SK-N-SH (cell line): ENCODE measurements around the gene SCT. TPM values are rescaled to one million over a fixed set of nuclear protein-coding genes. Genes with fewer than 3 reads are reported as not detected.

Experiments
- CTCF ChIA-PET: fragments of 300-600, 350-600 bp; formaldehyde crosslinking; extraction: SDS; loops from one replicate; lab custom pipeline; 2021; lab: Yijun Ruan, JAX
- POLR2A ChIA-PET: fragments of 350-600 bp; sonication (Branson Sonifier 250); formaldehyde crosslinking; extraction: SDS; loops from one replicate; lab custom pipeline; 2020; ENCODE audit warnings: antibody characterized with exemption, inconsistent platforms; lab: Yijun Ruan, JAX
- DNase-seq: peaks from one replicate; pipeline ENCODE4 v3.0.0; 2012
- H2AFZ ChIP-seq: fragments of 200-600 bp; sonication (generic); 2 replicates; pipeline ENCODE4 v1.8.1; 2016; ENCODE audit warnings: antibody characterized with exemption, mild to moderate bottlenecking, low read depth
- H3F3A ChIP-seq: fragments of 200-600 bp; sonication (generic); replicated peaks from 2 replicates; pipeline ENCODE3; 2016; ENCODE audit warnings: antibody characterized with exemption, mild to moderate bottlenecking; ENCODE audit not compliant: insufficient read depth
- H3K27ac ChIP-seq, 2 experiments: fragments of 200-500 bp in 1 of 2; fragments of 200-600 bp in 1 of 2; sonication (Bioruptor generic) in 1 of 2; sonication (generic), shearing (Covaris generic) in 1 of 2; 2 replicates each; pipeline versions ENCODE4 v1.5.1 to v1.6.1; 2014 to 2016; ENCODE audit warnings: low read depth in 2 of 2, inconsistent platforms in 1 of 2, low read length in 1 of 2, mild to moderate bottlenecking in 1 of 2, mixed read lengths in 1 of 2
- H3K27me3 ChIP-seq: fragments of 200-600 bp; sonication (generic), shearing (Covaris generic); 2 replicates; pipeline ENCODE4 v1.6.1; 2016; ENCODE audit warnings: mixed run types; ENCODE audit not compliant: insufficient read depth
- H3K36me3 ChIP-seq, 2 experiments: fragments of 200-500 bp in 1 of 2; fragments of 200-600 bp in 1 of 2; sonication (Bioruptor generic) in 1 of 2; sonication (generic) in 1 of 2; replicated peaks in 1 of 2; 2 replicates each; pipeline versions ENCODE3 to v1.5.1; 2014 to 2016; ENCODE audit warnings: low read length in 1 of 2, mild to moderate bottlenecking in 1 of 2; ENCODE audit not compliant: insufficient read depth in 2 of 2, control insufficient read depth in 1 of 2
- H3K4me1 ChIP-seq, 2 experiments: fragments of 200-500 bp in 1 of 2; fragments of 200-600 bp in 1 of 2; sonication (Bioruptor generic) in 1 of 2; sonication (generic), shearing (Covaris generic) in 1 of 2; 2 replicates each; pipeline versions ENCODE4 v1.5.1 to v1.6.1; 2014 to 2016; ENCODE audit warnings: low read depth in 1 of 2, low read length in 1 of 2, mixed run types in 1 of 2; ENCODE audit not compliant: insufficient read depth in 2 of 2, control insufficient read depth in 1 of 2
- H3K4me2 ChIP-seq: fragments of 200-600 bp; sonication (generic), shearing (Covaris generic); 2 replicates; pipeline ENCODE4 v1.6.1; 2017; ENCODE audit warnings: mixed run types
- H3K4me3 ChIP-seq, 2 experiments: fragments of 200-500 bp in 1 of 2; fragments of 200-600 bp in 1 of 2; sonication (Bioruptor generic) in 1 of 2; sonication (generic), shearing (Covaris generic) in 1 of 2; 2 replicates each; pipeline versions ENCODE4 v1.5.1 to v1.8.1; 2014 to 2016; ENCODE audit warnings: low read depth in 2 of 2, inconsistent platforms in 1 of 2, low read length in 1 of 2, mild to moderate bottlenecking in 1 of 2, mixed read lengths in 1 of 2, moderate library complexity in 1 of 2
- H3K79me2 ChIP-seq: fragments of 200-600 bp; sonication (generic); 2 replicates; pipeline ENCODE4 v1.8.1; 2017; ENCODE audit warnings: mild to moderate bottlenecking; ENCODE audit not compliant: insufficient read depth
- H3K9ac ChIP-seq: fragments of 200-600 bp; sonication (generic); 2 replicates; pipeline ENCODE4 v1.6.1; 2017; ENCODE audit warnings: mixed run types
- H3K9me2 ChIP-seq: fragments of 200-600 bp; sonication (generic); 2 replicates; pipeline ENCODE4 v1.6.1; 2017; ENCODE audit warnings: mixed run types
- H3K9me3 ChIP-seq: fragments of 200-600 bp; sonication (generic); 2 replicates; pipeline ENCODE4 v1.6.1; 2017; ENCODE audit warnings: mixed run types, mild to moderate bottlenecking, moderate library complexity
- H4K20me1 ChIP-seq: fragments of 200-600 bp; sonication (generic); 2 replicates; pipeline ENCODE4 v1.6.1; 2017; ENCODE audit warnings: mild to moderate bottlenecking, mixed run types; ENCODE audit not compliant: insufficient read depth
- EP300 ChIP-seq, 2 experiments: IDR thresholded peaks; 2 replicates each; pipeline versions ENCODE4 v1.4.0 to v1.6.1; 2012; ENCODE audit warnings: borderline replicate concordance in 1 of 2, low read depth in 1 of 2, low read length in 1 of 2
- EZH2phosphoT487 ChIP-seq: fragments of 200-600 bp; sonication (generic); IDR thresholded peaks from 2 replicates; pipeline ENCODE4 v1.6.1; 2017; ENCODE audit warnings: low read depth, mixed run types, mild to moderate bottlenecking, antibody characterized with exemption, moderate library complexity, borderline replicate concordance
- FOSL2 ChIP-seq: IDR thresholded peaks from 2 replicates; pipeline ENCODE4 v1.4.0; 2012; ENCODE audit warnings: low read depth, mild to moderate bottlenecking, moderate library complexity, borderline replicate concordance
- FOXM1 ChIP-seq: IDR thresholded peaks from 2 replicates; pipeline ENCODE4 v1.4.0; 2012; ENCODE audit warnings: low read depth, mild to moderate bottlenecking
- GATA2 ChIP-seq: sonication (generic); formaldehyde crosslinking; IDR thresholded peaks from 2 replicates; pipeline ENCODE4 v1.5.0; 2020; ENCODE audit warnings: mild to moderate bottlenecking, missing genetic modification reagents
- IRF3 ChIP-seq: fragments of 150-350 bp; IDR thresholded peaks from 2 replicates; pipeline ENCODE4 v1.6.1; 2016; ENCODE audit warnings: mild to moderate bottlenecking, low read depth, low read length
- JUND ChIP-seq: IDR thresholded peaks from 2 replicates; pipeline ENCODE4 v1.4.0; 2012
- MAX ChIP-seq: IDR thresholded peaks from 2 replicates; pipeline ENCODE4 v1.4.0; 2012; ENCODE audit warnings: low read depth
- MXI1 ChIP-seq: IDR thresholded peaks from 2 replicates; pipeline ENCODE4 v1.6.1; 2012; ENCODE audit warnings: mild to moderate bottlenecking, low read depth, low read length, improper control_type of control experiment
- NFIC ChIP-seq: IDR thresholded peaks from 2 replicates; pipeline ENCODE4 v1.4.0; 2012; ENCODE audit warnings: borderline replicate concordance
- NRF1 ChIP-seq: IDR thresholded peaks from 2 replicates; pipeline ENCODE4 v1.6.1; 2012; ENCODE audit warnings: low read depth, mild to moderate bottlenecking, low read length
- POLR2AphosphoS5 ChIP-seq: IDR thresholded peaks from 2 replicates; pipeline ENCODE4 v1.6.1; 2012; ENCODE audit warnings: low read depth, low read length
- RFX5 ChIP-seq: IDR thresholded peaks from 2 replicates; pipeline ENCODE4 v1.6.1; 2012; ENCODE audit warnings: mild to moderate bottlenecking, improper control_type of control experiment, low read length
- TCF12 ChIP-seq: IDR thresholded peaks from 2 replicates; pipeline ENCODE4 v1.4.0; 2012
- YY1 ChIP-seq: IDR thresholded peaks from 2 replicates; pipeline ENCODE4 v1.4.0; 2012; ENCODE audit warnings: low read depth, mild to moderate bottlenecking
- WGBS: methylation state at CpG from one replicate; pipeline ENCODE4 v1.1.6; 2017; ENCODE audit warnings: low lambda C conversion rate; 5-methylcytosine and 5-hydroxymethylcytosine counted together
- polyA plus RNA-seq, 3 experiments: library from polyadenylated mRNA; depleted of rRNA; stranded (reverse); fragments of >200 nt; gene quantifications; 2 replicates each; pipeline ENCODE4 v1.2.3, GENCODE V29; 2012
- TF ChIP-seq, protein P1 (sequence below): IDR thresholded peaks from 2 replicates; pipeline ENCODE4 v1.6.1; 2012; ENCODE audit warnings: mild to moderate bottlenecking, low read depth, low read length, moderate library complexity
- TF ChIP-seq, protein P2 (sequence below): fragments of 150-350 bp; IDR thresholded peaks from 2 replicates; pipeline ENCODE4 v1.6.1; 2017; ENCODE audit warnings: antibody characterized with exemption, low read length, low read depth, borderline replicate concordance

The SCT gene
- polyA plus RNA-seq, 1 of the 3 experiments (the other 2 are of a cell fraction): not detected

GRCh38 chr11:619628-620050, 7.3 kb downstream of the SCT start:
- no peaks in the 10 kb centered on the region for H3K9me2 ChIP-seq
- H4K20me1 ChIP-seq: 0 out of 2 replicates have a peak, but pooled peaks cover 7% of the 10 kb centered on the region
- ChIA-PET CTCF (no interaction called here), POLR2A (no interaction called here)
- peaks cover 0 to 8% of the 10 kb centered on the region in 2 experiments; a peak in 1 of 4 replicates for H3K4me1 ChIP-seq
- H3K9ac ChIP-seq: no peak overlapping the region
- H3K36me3 ChIP-seq: peaks cover 0 to 5% of the 10 kb centered on the region in 2 experiments
- no peaks in the 10 kb centered on the region for H3K9me3 ChIP-seq
- no peak overlapping the region for H3K27ac ChIP-seq
- H3K4me3 ChIP-seq: no peak overlapping the region
- H3K79me2 ChIP-seq: peaks cover 5% of the 10 kb centered on the region; the same call in 1 of the 2 replicates
- H3F3A ChIP-seq: no peaks in the 10 kb centered on the region
- DNase-seq: no peak
- H2AFZ ChIP-seq: no peak overlapping the region
- H3K27me3 ChIP-seq: no peaks in the 10 kb centered on the region
- TF ChIP-seq NFIC: no peak
- TF ChIP-seq IRF3: no peak
- TF ChIP-seq POLR2AphosphoS5: no peak
- TF ChIP-seq, protein P1, sequence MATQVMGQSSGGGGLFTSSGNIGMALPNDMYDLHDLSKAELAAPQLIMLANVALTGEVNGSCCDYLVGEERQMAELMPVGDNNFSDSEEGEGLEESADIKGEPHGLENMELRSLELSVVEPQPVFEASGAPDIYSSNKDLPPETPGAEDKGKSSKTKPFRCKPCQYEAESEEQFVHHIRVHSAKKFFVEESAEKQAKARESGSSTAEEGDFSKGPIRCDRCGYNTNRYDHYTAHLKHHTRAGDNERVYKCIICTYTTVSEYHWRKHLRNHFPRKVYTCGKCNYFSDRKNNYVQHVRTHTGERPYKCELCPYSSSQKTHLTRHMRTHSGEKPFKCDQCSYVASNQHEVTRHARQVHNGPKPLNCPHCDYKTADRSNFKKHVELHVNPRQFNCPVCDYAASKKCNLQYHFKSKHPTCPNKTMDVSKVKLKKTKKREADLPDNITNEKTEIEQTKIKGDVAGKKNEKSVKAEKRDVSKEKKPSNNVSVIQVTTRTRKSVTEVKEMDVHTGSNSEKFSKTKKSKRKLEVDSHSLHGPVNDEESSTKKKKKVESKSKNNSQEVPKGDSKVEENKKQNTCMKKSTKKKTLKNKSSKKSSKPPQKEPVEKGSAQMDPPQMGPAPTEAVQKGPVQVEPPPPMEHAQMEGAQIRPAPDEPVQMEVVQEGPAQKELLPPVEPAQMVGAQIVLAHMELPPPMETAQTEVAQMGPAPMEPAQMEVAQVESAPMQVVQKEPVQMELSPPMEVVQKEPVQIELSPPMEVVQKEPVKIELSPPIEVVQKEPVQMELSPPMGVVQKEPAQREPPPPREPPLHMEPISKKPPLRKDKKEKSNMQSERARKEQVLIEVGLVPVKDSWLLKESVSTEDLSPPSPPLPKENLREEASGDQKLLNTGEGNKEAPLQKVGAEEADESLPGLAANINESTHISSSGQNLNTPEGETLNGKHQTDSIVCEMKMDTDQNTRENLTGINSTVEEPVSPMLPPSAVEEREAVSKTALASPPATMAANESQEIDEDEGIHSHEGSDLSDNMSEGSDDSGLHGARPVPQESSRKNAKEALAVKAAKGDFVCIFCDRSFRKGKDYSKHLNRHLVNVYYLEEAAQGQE: no peak
- no peak for TF ChIP-seq FOSL2
- TF ChIP-seq GATA2 (CRISPR knock-in tag): no peak
- no peak for TF ChIP-seq TCF12
- no peak for TF ChIP-seq EP300 (IDR thresholded peaks at IDR 0.05; ENCODE audit: borderline replicate concordance in 1 of 2, low read depth in 1 of 2, low read length in 1 of 2)
- no peak for TF ChIP-seq MXI1
- TF ChIP-seq YY1: no peak
- TF ChIP-seq MAX: no peak
- no peak for TF ChIP-seq JUND
- TF ChIP-seq, protein P2, sequence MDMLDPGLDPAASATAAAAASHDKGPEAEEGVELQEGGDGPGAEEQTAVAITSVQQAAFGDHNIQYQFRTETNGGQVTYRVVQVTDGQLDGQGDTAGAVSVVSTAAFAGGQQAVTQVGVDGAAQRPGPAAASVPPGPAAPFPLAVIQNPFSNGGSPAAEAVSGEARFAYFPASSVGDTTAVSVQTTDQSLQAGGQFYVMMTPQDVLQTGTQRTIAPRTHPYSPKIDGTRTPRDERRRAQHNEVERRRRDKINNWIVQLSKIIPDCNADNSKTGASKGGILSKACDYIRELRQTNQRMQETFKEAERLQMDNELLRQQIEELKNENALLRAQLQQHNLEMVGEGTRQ: no peak
- no peak for TF ChIP-seq NRF1
- TF ChIP-seq EZH2phosphoT487: no peak
- TF ChIP-seq FOXM1: no peak
- no peak for TF ChIP-seq RFX5
- H3K4me2 ChIP-seq: no peak overlapping the region
- WGBS: 96% methylated on average over 18 of the region's 22 CpGs
